ENCODE data around the gene IRF6. TPM values are rescaled to one million over a fixed set of nuclear protein-coding genes. Genes with fewer than 3 reads are reported as not detected.

IRF6 gene
- total and polyA plus RNA-seq, 2 donors (not counting 1 experiment from before 2014, with no cell fraction given), result 0.18 to 1.1 TPM

GRCh38 chr1:209822706-209823105 is 16.8 kb upstream of the IRF6 start:
- H3K9me3 ChIP-seq (ENCODE audit: control extremely low read depth in 1 of 3, control insufficient read depth in 2 of 3, insufficient read depth in 1 of 3, low read length in 2 of 3), result no peaks in the 10 kb centered on the region
- H3K4me1 Mint-ChIP-seq, result peaks cover 11% of the 10 kb centered on the region
- no peaks in the 10 kb centered on the region for H3K36me3 ChIP-seq (replicated peaks in 1 of 2; ENCODE audit: control extremely low read depth in 1 of 2, control insufficient read depth in 1 of 2, extremely low read depth in 1 of 2, insufficient read depth in 2 of 2, low read length in 1 of 2)
- DNase-seq (no peak), ATAC-seq (ENCODE audit: low read depth) (no peak)
- TF ChIP-seq EZH2 (IDR thresholded peaks at IDR 0.05; ENCODE audit: borderline replicate concordance, insufficient read depth, low read depth, low read length, poor library complexity, severe bottlenecking) (no peak), CTCF (IDR thresholded peaks at IDR 0.05) (no peak)
- H3K4me1 ChIP-seq (ENCODE audit: control insufficient read depth in 2 of 2, insufficient read depth in 2 of 2, low read length in 2 of 2), result peaks cover 3 to 6% of the 10 kb centered on the region in 2 donors
- H3K4me3 Mint-ChIP-seq, result no peak overlapping the region
- H3K27ac ChIP-seq (ENCODE audit: low read length in 2 of 2), result no peak overlapping the region
- no peak overlapping the region for H3K9ac ChIP-seq (ENCODE audit: low read length)
- H3K27ac Mint-ChIP-seq, result no peak overlapping the region
- ChIA-PET POLR2A (no interaction called here), CTCF (interaction anchor here (0.6 to 3.9 kb wide), 29 partner anchors 9 to 1560 kb away, joined by 3 to 45 read pairs (median 5); partner anchors contain the start of genes C1orf74 and IRF6)
- no peaks in the 10 kb centered on the region for H3K79me2 ChIP-seq (ENCODE audit: control insufficient read depth, insufficient read depth, low read length)
- no peak overlapping the region for H3K4me3 ChIP-seq (ENCODE audit: control extremely low read depth in 1 of 5, extremely low read depth in 1 of 5, insufficient read depth in 1 of 5, low read depth in 2 of 5, low read length in 4 of 5)
- H4K20me1 ChIP-seq (ENCODE audit: control insufficient read depth, insufficient read depth, low read length, poor library complexity, severe bottlenecking), result no peaks in the 10 kb centered on the region
- intact Hi-C loops (cut with micrococcal nuclease), result loop anchor here (1.0 kb wide), 1 partner anchor 489 kb away; no protein-coding TSS in a partner anchor
- peaks cover 0 to 23% (median 13%) of the 10 kb centered on the region in 4 experiments for H3K27me3 ChIP-seq (replicated peaks in 1 of 4; ENCODE audit: control extremely low read depth in 1 of 4, control insufficient read depth in 3 of 4, insufficient read depth in 4 of 4, low read length in 3 of 4)
- no peak overlapping the region for H3K4me2 ChIP-seq (replicated peaks; ENCODE audit: low read depth, low read length, poor library complexity, severe bottlenecking)
- H3K9me3 Mint-ChIP-seq (ENCODE audit: insufficient read depth), result no peaks in the 10 kb centered on the region
- WGBS (ENCODE audit: insufficient coverage), result 79% methylated on average over 6 of the region's 7 CpGs
- peak overlapping the region; percentile 16 for H2AFZ ChIP-seq (ENCODE audit: insufficient read depth, low read depth, low read length, poor library complexity, severe bottlenecking)
- H3K27me3 Mint-ChIP-seq, result peaks cover 37% of the 10 kb centered on the region

GRCh38 chr1:209820986-209821385 is 15.0 kb upstream of the IRF6 start:
- Histone ChIP-seq H3K9me3 (ENCODE audit: control extremely low read depth in 1 of 3, control insufficient read depth in 2 of 3, insufficient read depth in 1 of 3, low read length in 2 of 3) (no peaks in the 10 kb centered on the region), H3K27ac (ENCODE audit: low read length in 2 of 2) (no peak overlapping the region), H2AFZ (ENCODE audit: insufficient read depth, low read depth, low read length, poor library complexity, severe bottlenecking) (no peak overlapping the region), H3K9ac (ENCODE audit: low read length) (no peak overlapping the region), H3K36me3 (replicated peaks in 1 of 2; ENCODE audit: control extremely low read depth in 1 of 2, control insufficient read depth in 1 of 2, extremely low read depth in 1 of 2, insufficient read depth in 2 of 2, low read length in 1 of 2) (no peaks in the 10 kb centered on the region), H3K79me2 (ENCODE audit: control insufficient read depth, insufficient read depth, low read length) (no peaks in the 10 kb centered on the region), H3K4me2 (replicated peaks; ENCODE audit: low read depth, low read length, poor library complexity, severe bottlenecking) (no peak overlapping the region), H3K4me3 (ENCODE audit: control extremely low read depth in 1 of 5, extremely low read depth in 1 of 5, insufficient read depth in 1 of 5, low read depth in 2 of 5, low read length in 4 of 5) (no peak overlapping the region), H3K27me3 (replicated peaks in 1 of 4; ENCODE audit: control extremely low read depth in 1 of 4, control insufficient read depth in 3 of 4, insufficient read depth in 4 of 4, low read length in 3 of 4) (peaks cover 0 to 23% (median 13%) of the 10 kb centered on the region in 4 experiments), H3K4me1 (ENCODE audit: control insufficient read depth in 2 of 2, insufficient read depth in 2 of 2, low read length in 2 of 2) (peaks cover 0 to 3% of the 10 kb centered on the region in 2 donors), H4K20me1 (ENCODE audit: control insufficient read depth, insufficient read depth, low read length, poor library complexity, severe bottlenecking) (no peaks in the 10 kb centered on the region)
- no peak for DNase-seq
- ChIA-PET CTCF (interaction anchor here (0.5 to 3.9 kb wide), 4 partner anchors 21 to 589 kb away, joined by 3 to 31 read pairs (median 4); partner anchors contain the start of gene C1orf74), POLR2A (no interaction called here)
- H3K9me3 Mint-ChIP-seq (ENCODE audit: insufficient read depth), result no peaks in the 10 kb centered on the region
- intact Hi-C loops (cut with micrococcal nuclease), result no loop called here
- ATAC-seq (ENCODE audit: low read depth), result no peak
- H3K4me1 Mint-ChIP-seq, result peaks cover 6% of the 10 kb centered on the region
- H3K27me3 Mint-ChIP-seq, result peaks cover 44% of the 10 kb centered on the region
- WGBS (ENCODE audit: insufficient coverage), result 79% methylated on average over 4 of the region's 4 CpGs
- TF ChIP-seq EZH2 (IDR thresholded peaks at IDR 0.05; ENCODE audit: borderline replicate concordance, insufficient read depth, low read depth, low read length, poor library complexity, severe bottlenecking), result no peak
- TF ChIP-seq CTCF (IDR thresholded peaks at IDR 0.05), result no peak
- no peak overlapping the region for H3K27ac Mint-ChIP-seq
- no peak overlapping the region for H3K4me3 Mint-ChIP-seq

All from B cell (primary cell).